Stomach (tissue), 4 donors: ENCODE measurements around the gene TNFRSF8.

Experiments used
- CTCF ChIP-seq, 7 experiments: fragments of 450-650 bp in 4 of 7; fragments of 200-600 bp in 3 of 7; sonication (generic) in 3 of 7; IDR thresholded peaks; one replicate each; pipeline ENCODE4 v1.5.1; 2016 to 2019; ENCODE audit warnings: antibody characterized with exemption in 7 of 7, control low read depth in 2 of 7, mild to moderate bottlenecking in 1 of 7
- POLR2A ChIP-seq, 4 donors: fragments of 450-650 bp; IDR thresholded peaks; one replicate each; pipeline ENCODE4 v1.6.1; 2016; ENCODE audit warnings: antibody characterized with exemption in 4 of 4, control low read depth in 2 of 4, mild to moderate bottlenecking in 1 of 4, moderate library complexity in 1 of 4

- TF ChIP-seq POLR2A (IDR thresholded peaks at IDR 0.05) = no peak
- TF ChIP-seq CTCF (IDR thresholded peaks at IDR 0.05) = no peak
Observed at GRCh38 chr1:12073796-12074195, 10.7 kb downstream of the TNFRSF8 start.
